ENCODE results near the gene CCDC83.
A peak's percentile ranks its signal among the peaks of the same experiment; 100 is the strongest.

CCDC83 gene

GRCh38 chr11:85941380-85941973 is 86.3 kb downstream of the CCDC83 start:
- H3K9me3 ChIP-seq (ENCODE audit: control insufficient read depth, low read length), result no peaks in the 10 kb centered on the region
- H2BK12ac ChIP-seq (ENCODE audit: low read length in 2 of 2), result no peak overlapping the region
- peaks cover 2% of the 10 kb centered on the region for H3K4me1 ChIP-seq (ENCODE audit: control insufficient read depth, insufficient read depth, low read depth, low read length)
- H2BK5ac ChIP-seq (ENCODE audit: low read depth, low read length, poor library complexity, severe bottlenecking), result no peak overlapping the region
- no peak overlapping the region for H4K8ac ChIP-seq (ENCODE audit: low read length)
- H3K23ac ChIP-seq (ENCODE audit: low read length in 2 of 2), result no peak overlapping the region
- no peak overlapping the region for H2AFZ ChIP-seq (ENCODE audit: low read depth, low read length)
- no peak overlapping the region for H2BK15ac ChIP-seq (ENCODE audit: low read depth, poor library complexity, severe bottlenecking)
- H3K4me2 ChIP-seq (ENCODE audit: low read length, poor library complexity, severe bottlenecking), result no peak overlapping the region
- H2BK120ac ChIP-seq (ENCODE audit: low read depth, low read length), result no peak overlapping the region
- no peak overlapping the region for H3K27ac ChIP-seq (ENCODE audit: low read length, poor library complexity, severe bottlenecking)
- H3K36me3 ChIP-seq (ENCODE audit: control insufficient read depth in 1 of 2, insufficient read depth in 2 of 2, low read depth in 1 of 2, low read length in 2 of 2), result no peaks in the 10 kb centered on the region
- H3K4me3 ChIP-seq (ENCODE audit: insufficient read depth in 1 of 2, low read depth in 1 of 2, low read length in 2 of 2), result no peak overlapping the region
- H3K18ac ChIP-seq (ENCODE audit: low read depth in 1 of 2, low read length in 2 of 2), result no peak overlapping the region
- DNase-seq, result peak; percentile 62
- H3K79me1 ChIP-seq (replicated peaks; ENCODE audit: low read length, poor library complexity, severe bottlenecking), result no peaks in the 10 kb centered on the region
- 45% methylated on average over 3 of the region's 6 CpGs for WGBS
- H3K27me3 ChIP-seq (ENCODE audit: control insufficient read depth in 1 of 2, insufficient read depth in 1 of 2, low read length in 2 of 2), result no peaks in the 10 kb centered on the region
- no peak overlapping the region for H4K91ac ChIP-seq (ENCODE audit: low read length)
- no peak overlapping the region for H3K4ac ChIP-seq (ENCODE audit: low read depth in 1 of 2, low read length in 2 of 2)
- H3K9ac ChIP-seq (ENCODE audit: low read length), result no peak overlapping the region
- H3K14ac ChIP-seq (ENCODE audit: low read length in 2 of 2), result no peak overlapping the region
- no peak overlapping the region for H2AK5ac ChIP-seq (ENCODE audit: low read length, severe bottlenecking)

GRCh38 chr11:85945296-85945695 is 90.1 kb downstream of the CCDC83 start:
- H2BK5ac ChIP-seq (ENCODE audit: low read depth, low read length, poor library complexity, severe bottlenecking), result no peak overlapping the region
- H2BK15ac ChIP-seq (ENCODE audit: low read depth, poor library complexity, severe bottlenecking), result no peak overlapping the region
- DNase-seq, result no peak
- H3K36me3 ChIP-seq (ENCODE audit: control insufficient read depth in 1 of 2, insufficient read depth in 2 of 2, low read depth in 1 of 2, low read length in 2 of 2), result no peaks in the 10 kb centered on the region
- H2AFZ ChIP-seq (ENCODE audit: low read depth, low read length), result no peak overlapping the region
- H4K8ac ChIP-seq (ENCODE audit: low read length), result no peak overlapping the region
- no peak overlapping the region for H2AK5ac ChIP-seq (ENCODE audit: low read length, severe bottlenecking)
- H3K4ac ChIP-seq (ENCODE audit: low read depth in 1 of 2, low read length in 2 of 2), result no peak overlapping the region
- H3K4me3 ChIP-seq (ENCODE audit: insufficient read depth in 1 of 2, low read depth in 1 of 2, low read length in 2 of 2), result no peak overlapping the region
- no peak overlapping the region for H2BK120ac ChIP-seq (ENCODE audit: low read depth, low read length)
- no peaks in the 10 kb centered on the region for H3K27me3 ChIP-seq (ENCODE audit: control insufficient read depth in 1 of 2, insufficient read depth in 1 of 2, low read length in 2 of 2)
- no peak overlapping the region for H3K27ac ChIP-seq (ENCODE audit: low read length, poor library complexity, severe bottlenecking)
- no peak overlapping the region for H3K23ac ChIP-seq (ENCODE audit: low read length in 2 of 2)
- H3K14ac ChIP-seq (ENCODE audit: low read length in 2 of 2), result peak overlapping the region in 1 of 2 experiments; percentile 55
- H3K18ac ChIP-seq (ENCODE audit: low read depth in 1 of 2, low read length in 2 of 2), result peak overlapping the region in 1 of 2 experiments; percentile 64
- WGBS, result no CpG with 5 or more reads among the region's 2 CpGs
- H3K9me3 ChIP-seq (ENCODE audit: control insufficient read depth, low read length), result no peaks in the 10 kb centered on the region
- no peak overlapping the region for H3K9ac ChIP-seq (ENCODE audit: low read length)
- H4K91ac ChIP-seq (ENCODE audit: low read length), result no peak overlapping the region
- H3K4me1 ChIP-seq (ENCODE audit: control insufficient read depth, insufficient read depth, low read depth, low read length), result peaks cover 4% of the 10 kb centered on the region
- H3K79me1 ChIP-seq (replicated peaks; ENCODE audit: low read length, poor library complexity, severe bottlenecking), result no peaks in the 10 kb centered on the region
- H2BK12ac ChIP-seq (ENCODE audit: low read length in 2 of 2), result no peak overlapping the region
- H3K4me2 ChIP-seq (ENCODE audit: low read length, poor library complexity, severe bottlenecking), result no peak overlapping the region

- Histone ChIP-seq H3K4ac (ENCODE audit: low read depth in 1 of 2, low read length in 2 of 2) (no peak overlapping the region), H3K9ac (ENCODE audit: low read length) (no peak overlapping the region), H3K27ac (ENCODE audit: low read length, poor library complexity, severe bottlenecking) (no peak overlapping the region), H2AK5ac (ENCODE audit: low read length, severe bottlenecking) (no peak overlapping the region), H2BK12ac (ENCODE audit: low read length in 2 of 2) (no peak overlapping the region), H3K27me3 (ENCODE audit: control insufficient read depth in 1 of 2, insufficient read depth in 1 of 2, low read length in 2 of 2) (no peaks in the 10 kb centered on the region), H3K14ac (ENCODE audit: low read length in 2 of 2) (no peak overlapping the region), H3K23ac (ENCODE audit: low read length in 2 of 2) (no peak overlapping the region), H3K9me3 (ENCODE audit: control insufficient read depth, low read length) (no peaks in the 10 kb centered on the region), H3K18ac (ENCODE audit: low read depth in 1 of 2, low read length in 2 of 2) (peak overlapping the region in 1 of 2 experiments; percentile 1), H2BK120ac (ENCODE audit: low read depth, low read length) (no peak overlapping the region), H3K4me2 (ENCODE audit: low read length, poor library complexity, severe bottlenecking) (no peak overlapping the region), H3K4me1 (ENCODE audit: control insufficient read depth, insufficient read depth, low read depth, low read length) (peaks cover 4% of the 10 kb centered on the region), H2BK15ac (ENCODE audit: low read depth, poor library complexity, severe bottlenecking) (no peak overlapping the region), H3K79me1 (replicated peaks; ENCODE audit: low read length, poor library complexity, severe bottlenecking) (no peaks in the 10 kb centered on the region), H3K4me3 (ENCODE audit: insufficient read depth in 1 of 2, low read depth in 1 of 2, low read length in 2 of 2) (no peak overlapping the region), H2BK5ac (ENCODE audit: low read depth, low read length, poor library complexity, severe bottlenecking) (no peak overlapping the region), H2AFZ (ENCODE audit: low read depth, low read length) (no peak overlapping the region), H4K91ac (ENCODE audit: low read length) (no peak overlapping the region), H4K8ac (ENCODE audit: low read length) (no peak overlapping the region), H3K36me3 (ENCODE audit: control insufficient read depth in 1 of 2, insufficient read depth in 2 of 2, low read depth in 1 of 2, low read length in 2 of 2) (no peaks in the 10 kb centered on the region)
- no peak for DNase-seq
These were observed 90.6 kb downstream of the CCDC83 start for GRCh38 chr11:85945788-85946187.

- H2AFZ ChIP-seq (ENCODE audit: low read depth, low read length), result no peak overlapping the region
- no peak overlapping the region for H2BK15ac ChIP-seq (ENCODE audit: low read depth, poor library complexity, severe bottlenecking)
- H2AK5ac ChIP-seq (ENCODE audit: low read length, severe bottlenecking), result no peak overlapping the region
- H3K4me3 ChIP-seq (ENCODE audit: insufficient read depth in 1 of 2, low read depth in 1 of 2, low read length in 2 of 2), result no peak overlapping the region
- no peak overlapping the region for H2BK12ac ChIP-seq (ENCODE audit: low read length in 2 of 2)
- H3K18ac ChIP-seq (ENCODE audit: low read depth in 1 of 2, low read length in 2 of 2), result no peak overlapping the region
- H3K9me3 ChIP-seq (ENCODE audit: control insufficient read depth, low read length), result no peaks in the 10 kb centered on the region
- no peaks in the 10 kb centered on the region for H3K27me3 ChIP-seq (ENCODE audit: control insufficient read depth in 1 of 2, insufficient read depth in 1 of 2, low read length in 2 of 2)
- peak overlapping the region; percentile 83 for H3K9ac ChIP-seq (ENCODE audit: low read length)
- no peak overlapping the region for H3K4ac ChIP-seq (ENCODE audit: low read depth in 1 of 2, low read length in 2 of 2)
- peaks cover 4% of the 10 kb centered on the region for H3K4me1 ChIP-seq (ENCODE audit: control insufficient read depth, insufficient read depth, low read depth, low read length)
- no peak for DNase-seq
- H3K23ac ChIP-seq (ENCODE audit: low read length in 2 of 2), result no peak overlapping the region
- no peak overlapping the region for H4K8ac ChIP-seq (ENCODE audit: low read length)
- H3K14ac ChIP-seq (ENCODE audit: low read length in 2 of 2), result no peak overlapping the region
- H3K4me2 ChIP-seq (ENCODE audit: low read length, poor library complexity, severe bottlenecking), result no peak overlapping the region
- H4K91ac ChIP-seq (ENCODE audit: low read length), result no peak overlapping the region
- no peaks in the 10 kb centered on the region for H3K79me1 ChIP-seq (replicated peaks; ENCODE audit: low read length, poor library complexity, severe bottlenecking)
- no peak overlapping the region for H2BK120ac ChIP-seq (ENCODE audit: low read depth, low read length)
- no peaks in the 10 kb centered on the region for H3K36me3 ChIP-seq (ENCODE audit: control insufficient read depth in 1 of 2, insufficient read depth in 2 of 2, low read depth in 1 of 2, low read length in 2 of 2)
- no peak overlapping the region for H3K27ac ChIP-seq (ENCODE audit: low read length, poor library complexity, severe bottlenecking)
- H2BK5ac ChIP-seq (ENCODE audit: low read depth, low read length, poor library complexity, severe bottlenecking), result no peak overlapping the region
These were observed 91.0 kb downstream of the CCDC83 start for GRCh38 chr11:85946221-85946620.

Measured in mesenchymal stem cell (in vitro differentiated cells and primary cell).